Caco-2 (cell line): ENCODE measurements around the gene FMN1. TPM values are rescaled to one million over a fixed set of nuclear protein-coding genes. Genes with fewer than 3 reads are reported as not detected.

Experiments
- BruUV-seq: library from RNA; stranded (reverse); fragments of 400-500 nt; replicated peaks from 2 replicates; lab custom pipeline; 2021; lab: Mats Ljungman, UMichigan
- CTCF ChIA-PET: fragments of 300-600 bp; sonication (Branson Sonifier 250); formaldehyde crosslinking; loops from one replicate; lab custom pipeline; 2022; ENCODE audit warnings: antibody characterized with exemption; lab: Charles Lee
- POLR2A ChIA-PET: fragments of 300-600 bp; sonication (Branson Sonifier 250); formaldehyde crosslinking; loops from one replicate; lab custom pipeline; 2022; ENCODE audit warnings: antibody characterized with exemption; lab: Charles Lee
- DNase-seq, 2 experiments: peaks; one replicate each; pipeline versions ENCODE4 v3.0.0 to v3.0.0-alpha.2; 2020 to 2022
- H3K27me3 ChIP-seq: replicated peaks from 2 replicates; pipeline ENCODE4 v1.6.0; 2011; ENCODE audit warnings: low read length; ENCODE audit not compliant: control insufficient read depth, insufficient read depth
- H3K36me3 ChIP-seq: 2 replicates; pipeline ENCODE4 v1.5.1; 2011; ENCODE audit warnings: low read length; ENCODE audit not compliant: control insufficient read depth, insufficient read depth
- H3K4me1 ChIP-seq: fragments of 250-450 bp; sonication (Bioruptor Pico); 2 replicates; pipeline ENCODE4 v1.5.1; 2020; ENCODE audit warnings: mild to moderate bottlenecking
- H3K4me3 ChIP-seq: 2 replicates; pipeline ENCODE4 v1.5.1; 2011; ENCODE audit warnings: low read depth, mild to moderate bottlenecking, control low read depth, low read length
- H3K9me3 ChIP-seq: fragments of 250-450 bp; sonication (Bioruptor Pico); 2 replicates; pipeline ENCODE4 v1.5.1; 2020; ENCODE audit warnings: mild to moderate bottlenecking, moderate library complexity
- H3K27ac Mint-ChIP-seq: one replicate; pipeline ENCODE4 v1.8.0; 2022; ENCODE audit warnings: mixed read lengths; ENCODE audit not compliant: unreplicated experiment
- H3K27me3 Mint-ChIP-seq: one replicate; pipeline ENCODE4 v1.8.0; 2022; ENCODE audit warnings: mixed read lengths; ENCODE audit not compliant: insufficient read depth, unreplicated experiment
- H3K36me3 Mint-ChIP-seq: one replicate; pipeline ENCODE4 v1.8.0; 2022; ENCODE audit warnings: mild to moderate bottlenecking, mixed read lengths; ENCODE audit not compliant: insufficient read depth, unreplicated experiment
- H3K4me1 Mint-ChIP-seq: one replicate; pipeline ENCODE4 v1.8.0; 2022; ENCODE audit warnings: low read depth, mixed read lengths; ENCODE audit not compliant: unreplicated experiment
- H3K4me3 Mint-ChIP-seq: one replicate; pipeline ENCODE4 v1.8.0; 2022; ENCODE audit warnings: mild to moderate bottlenecking, moderate library complexity, mixed read lengths; ENCODE audit not compliant: unreplicated experiment
- H3K9me3 Mint-ChIP-seq: one replicate; pipeline ENCODE4 v1.8.0; 2022; ENCODE audit warnings: mixed read lengths; ENCODE audit not compliant: unreplicated experiment
- CTCF ChIP-seq, 2 experiments: fragments of 200-600 bp in 1 of 2; IDR thresholded peaks; 1 replicate in 1 of 2; 2 replicates in 1 of 2; pipeline versions ENCODE4 v1.5.1 to v1.8.0; 2011 to 2022; ENCODE audit warnings: antibody characterized with exemption in 1 of 2, control low read depth in 1 of 2, inconsistent platforms in 1 of 2, low read depth in 1 of 2, low read length in 1 of 2, mild to moderate bottlenecking in 1 of 2, moderate library complexity in 1 of 2; ENCODE audit not compliant: insufficient read depth in 1 of 2, severe bottlenecking in 1 of 2, unreplicated experiment in 1 of 2
- intact Hi-C: fragments of 100-400 bp; cut with micrococcal nuclease; formaldehyde crosslinking; loops from one replicate; pipeline ENCODE4 v1.10.0; 2022; ENCODE audit not compliant: unreplicated experiment
- total RNA-seq: library from RNA; stranded (reverse); gene quantifications from 2 replicates; pipeline ENCODE4 v1.2.3, GENCODE V29; 2022

FMN1 gene
- total RNA-seq, 1 experiment from 2014 or later = 1.6 TPM

- Histone ChIP-seq H3K9me3 (no peaks in the 10 kb centered on the region), H3K27me3 (no peaks in the 10 kb centered on the region), H3K36me3 (no peaks in the 10 kb centered on the region), H3K4me3 (no peak overlapping the region), H3K4me1 (peaks cover 9% of the 10 kb centered on the region)
- no peak overlapping the region for H3K4me3 Mint-ChIP-seq
- no peaks in the 10 kb centered on the region for H3K36me3 Mint-ChIP-seq
- TF ChIP-seq CTCF (IDR thresholded peaks at IDR 0.05; ENCODE audit: insufficient read depth in 1 of 2, low read depth in 1 of 2, low read length in 1 of 2, severe bottlenecking in 1 of 2, unreplicated experiment in 1 of 2) = no peak
- no peaks in the 10 kb centered on the region for H3K9me3 Mint-ChIP-seq
- intact Hi-C loops = no loop called here
- H3K27ac Mint-ChIP-seq = no peak overlapping the region
- no peaks in the 10 kb centered on the region for H3K27me3 Mint-ChIP-seq
- ChIA-PET CTCF (no interaction called here), POLR2A (no interaction called here)
- no peak for DNase-seq
- H3K4me1 Mint-ChIP-seq = peaks cover 12% of the 10 kb centered on the region
- no TSS peak for BruUV-seq
Observed at GRCh38 chr15:32870240-32871033, 324.1 kb downstream of the FMN1 start.

- CTCF ChIA-PET = no interaction called here
- no TSS peak for BruUV-seq
- peaks cover 9% of the 10 kb centered on the region for H3K4me1 ChIP-seq
Observed at GRCh38 chr15:32869776-32870175, 324.7 kb downstream of the FMN1 start.

GRCh38 chr15:32867313-32867626 lies 327.2 kb downstream of the FMN1 start:
- H3K36me3 Mint-ChIP-seq = no peaks in the 10 kb centered on the region
- no peak overlapping the region for H3K4me3 Mint-ChIP-seq
- intact Hi-C loops = no loop called here
- Histone ChIP-seq H3K4me1 (peaks cover 9% of the 10 kb centered on the region), H3K4me3 (no peak overlapping the region), H3K27me3 (no peaks in the 10 kb centered on the region), H3K36me3 (no peaks in the 10 kb centered on the region), H3K9me3 (no peaks in the 10 kb centered on the region)
- no TSS peak for BruUV-seq
- no peak overlapping the region for H3K27ac Mint-ChIP-seq
- ChIA-PET CTCF (no interaction called here), POLR2A (no interaction called here)
- H3K9me3 Mint-ChIP-seq = no peaks in the 10 kb centered on the region
- H3K4me1 Mint-ChIP-seq = peaks cover 12% of the 10 kb centered on the region
- H3K27me3 Mint-ChIP-seq = no peaks in the 10 kb centered on the region
- DNase-seq = no peak
- TF ChIP-seq CTCF (IDR thresholded peaks at IDR 0.05; ENCODE audit: insufficient read depth in 1 of 2, low read depth in 1 of 2, low read length in 1 of 2, severe bottlenecking in 1 of 2, unreplicated experiment in 1 of 2) = no peak

More at GRCh38 chr15:32869776-32870175, 324.7 kb downstream of the FMN1 start:
- peaks cover 12% of the 10 kb centered on the region for H3K4me1 Mint-ChIP-seq
- no peaks in the 10 kb centered on the region for H3K36me3 Mint-ChIP-seq
- Histone ChIP-seq H3K9me3 (no peaks in the 10 kb centered on the region), H3K27me3 (no peaks in the 10 kb centered on the region), H3K36me3 (no peaks in the 10 kb centered on the region), H3K4me3 (no peak overlapping the region)
- TF ChIP-seq CTCF (IDR thresholded peaks at IDR 0.05; ENCODE audit: insufficient read depth in 1 of 2, low read depth in 1 of 2, low read length in 1 of 2, severe bottlenecking in 1 of 2, unreplicated experiment in 1 of 2) = no peak
- POLR2A ChIA-PET = no interaction called here
- no peak for DNase-seq
- H3K27me3 Mint-ChIP-seq = no peaks in the 10 kb centered on the region
- no peak overlapping the region for H3K27ac Mint-ChIP-seq
- no peaks in the 10 kb centered on the region for H3K9me3 Mint-ChIP-seq
- H3K4me3 Mint-ChIP-seq = no peak overlapping the region
- intact Hi-C loops = no loop called here
